Chondrocyte (in vitro differentiated cells): Measurements from ENCODE around the gene CTSE. TPM values are rescaled to one million over a fixed set of nuclear protein-coding genes. Genes with fewer than 3 reads are reported as not detected.

Experiments
- DNase-seq: peaks from one replicate; pipeline ENCODE4 v3.0.0; 2021; ENCODE audit warnings: mixed read lengths, low spot score
- H3K27ac Mint-ChIP-seq: one replicate; pipeline ENCODE4 v1.8.0; 2021; ENCODE audit warnings: mild to moderate bottlenecking, moderate library complexity, mixed read lengths; ENCODE audit not compliant: unreplicated experiment
- H3K27me3 Mint-ChIP-seq: 2 replicates; pipeline ENCODE4 v1.8.0; 2021; ENCODE audit warnings: low read depth, mixed read lengths
- H3K36me3 Mint-ChIP-seq: 2 replicates; pipeline ENCODE4 v1.8.0; 2021; ENCODE audit warnings: low read depth, mixed read lengths
- H3K4me1 Mint-ChIP-seq: 2 replicates; pipeline ENCODE4 v1.8.0; 2021; ENCODE audit warnings: low read depth, mild to moderate bottlenecking, mixed read lengths
- H3K4me3 Mint-ChIP-seq: one replicate; pipeline ENCODE4 v1.8.0; 2021; ENCODE audit warnings: mild to moderate bottlenecking, moderate library complexity, mixed read lengths; ENCODE audit not compliant: unreplicated experiment
- H3K9me3 Mint-ChIP-seq: 2 replicates; pipeline ENCODE4 v1.8.0; 2021; ENCODE audit warnings: low read depth, mixed read lengths
- total RNA-seq: library from RNA; stranded (reverse); gene quantifications from 3 replicates; pipeline ENCODE4 v1.2.1, GENCODE V29; 2021
- TF ChIP-seq, protein P1 (sequence below): fragments of 200-600 bp; sonication (generic); IDR thresholded peaks from 2 replicates; pipeline ENCODE4 v1.5.0; 2021; ENCODE audit warnings: antibody characterized with exemption, mild to moderate bottlenecking, moderate library complexity

CTSE gene
- total RNA-seq, 1 donor from 2014 or later: not detected

DNA sequence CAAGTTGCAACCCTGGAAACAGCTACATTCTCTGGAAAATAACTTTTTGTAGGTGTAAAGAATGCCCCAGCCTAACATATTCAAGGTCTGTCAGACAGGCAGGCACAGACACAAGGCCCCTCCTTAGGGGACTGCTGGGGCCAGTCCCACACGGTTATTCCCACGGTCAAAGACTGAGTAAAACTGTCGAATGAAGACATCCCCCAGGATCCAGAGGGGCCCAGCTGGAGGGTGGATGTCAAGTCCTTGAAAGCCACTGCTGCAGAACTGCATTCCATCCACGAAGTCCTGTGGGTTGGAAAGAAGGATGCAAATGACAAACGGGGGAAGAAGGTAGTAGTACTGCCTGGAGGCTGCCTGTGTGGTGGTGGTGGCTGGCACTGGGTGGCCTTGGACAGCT is 13.6 kb downstream of the CTSE start:
- no peaks in the 10 kb centered on the region for H3K4me1 Mint-ChIP-seq
- no peaks in the 10 kb centered on the region for H3K27me3 Mint-ChIP-seq
- H3K9me3 Mint-ChIP-seq: no peaks in the 10 kb centered on the region
- TF ChIP-seq, protein P1, sequence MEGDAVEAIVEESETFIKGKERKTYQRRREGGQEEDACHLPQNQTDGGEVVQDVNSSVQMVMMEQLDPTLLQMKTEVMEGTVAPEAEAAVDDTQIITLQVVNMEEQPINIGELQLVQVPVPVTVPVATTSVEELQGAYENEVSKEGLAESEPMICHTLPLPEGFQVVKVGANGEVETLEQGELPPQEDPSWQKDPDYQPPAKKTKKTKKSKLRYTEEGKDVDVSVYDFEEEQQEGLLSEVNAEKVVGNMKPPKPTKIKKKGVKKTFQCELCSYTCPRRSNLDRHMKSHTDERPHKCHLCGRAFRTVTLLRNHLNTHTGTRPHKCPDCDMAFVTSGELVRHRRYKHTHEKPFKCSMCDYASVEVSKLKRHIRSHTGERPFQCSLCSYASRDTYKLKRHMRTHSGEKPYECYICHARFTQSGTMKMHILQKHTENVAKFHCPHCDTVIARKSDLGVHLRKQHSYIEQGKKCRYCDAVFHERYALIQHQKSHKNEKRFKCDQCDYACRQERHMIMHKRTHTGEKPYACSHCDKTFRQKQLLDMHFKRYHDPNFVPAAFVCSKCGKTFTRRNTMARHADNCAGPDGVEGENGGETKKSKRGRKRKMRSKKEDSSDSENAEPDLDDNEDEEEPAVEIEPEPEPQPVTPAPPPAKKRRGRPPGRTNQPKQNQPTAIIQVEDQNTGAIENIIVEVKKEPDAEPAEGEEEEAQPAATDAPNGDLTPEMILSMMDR: no peak
- no peak for DNase-seq
- no peak overlapping the region for H3K4me3 Mint-ChIP-seq
- no peaks in the 10 kb centered on the region for H3K36me3 Mint-ChIP-seq
- H3K27ac Mint-ChIP-seq: no peak overlapping the region

DNA sequence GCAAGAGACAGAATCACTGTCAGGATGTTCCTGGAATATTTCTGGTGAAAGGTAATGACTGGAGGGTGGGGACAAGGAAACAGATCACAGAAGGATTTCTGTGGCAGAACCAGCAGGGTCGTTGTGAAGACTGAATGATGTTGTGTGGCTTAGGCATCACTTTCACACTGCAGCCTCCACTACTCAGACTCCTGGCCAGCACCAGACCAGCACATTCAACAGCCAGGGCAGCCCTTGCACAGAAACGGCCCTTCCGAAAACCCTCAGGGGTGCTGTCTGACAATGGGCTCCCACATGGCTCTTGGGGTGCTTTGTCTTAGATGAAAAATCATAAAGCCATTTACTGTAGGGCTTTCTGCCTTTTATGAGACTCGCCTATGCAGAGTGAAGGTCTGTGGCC is 16.7 kb downstream of the CTSE start:
- H3K36me3 Mint-ChIP-seq: no peaks in the 10 kb centered on the region
- no peaks in the 10 kb centered on the region for H3K9me3 Mint-ChIP-seq
- DNase-seq: no peak
- TF ChIP-seq, protein P1: no peak
- no peaks in the 10 kb centered on the region for H3K27me3 Mint-ChIP-seq
- H3K4me3 Mint-ChIP-seq: no peak overlapping the region
- peaks cover 28% of the 10 kb centered on the region for H3K4me1 Mint-ChIP-seq
- H3K27ac Mint-ChIP-seq: no peak overlapping the region

DNA sequence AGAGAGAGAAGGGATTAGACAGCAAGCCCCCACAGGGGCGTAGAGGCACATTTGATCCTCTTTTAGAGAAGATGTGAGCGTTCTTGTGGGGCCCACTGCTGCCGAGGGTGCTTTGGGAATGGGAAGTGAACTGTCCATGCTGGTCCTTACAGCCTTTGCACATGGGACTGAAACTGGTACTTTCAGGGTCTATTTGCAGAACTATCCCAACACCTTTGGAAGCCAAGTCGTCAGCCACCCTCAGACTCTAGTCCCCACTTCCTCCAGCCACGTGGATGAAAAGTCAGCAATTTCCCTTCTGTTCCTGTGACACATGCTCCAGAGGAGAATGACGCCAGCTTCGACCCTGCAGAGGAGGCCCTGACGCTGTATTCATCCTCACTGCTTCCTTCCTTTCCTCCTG is 17.9 kb downstream of the CTSE start:
- Mint-ChIP-seq H3K27ac (no peak overlapping the region), H3K4me1 (peaks cover 40% of the 10 kb centered on the region), H3K36me3 (no peaks in the 10 kb centered on the region), H3K4me3 (no peak overlapping the region), H3K27me3 (no peaks in the 10 kb centered on the region), H3K9me3 (no peaks in the 10 kb centered on the region)
- DNase-seq: no peak
- TF ChIP-seq, protein P1: no peak

DNA sequence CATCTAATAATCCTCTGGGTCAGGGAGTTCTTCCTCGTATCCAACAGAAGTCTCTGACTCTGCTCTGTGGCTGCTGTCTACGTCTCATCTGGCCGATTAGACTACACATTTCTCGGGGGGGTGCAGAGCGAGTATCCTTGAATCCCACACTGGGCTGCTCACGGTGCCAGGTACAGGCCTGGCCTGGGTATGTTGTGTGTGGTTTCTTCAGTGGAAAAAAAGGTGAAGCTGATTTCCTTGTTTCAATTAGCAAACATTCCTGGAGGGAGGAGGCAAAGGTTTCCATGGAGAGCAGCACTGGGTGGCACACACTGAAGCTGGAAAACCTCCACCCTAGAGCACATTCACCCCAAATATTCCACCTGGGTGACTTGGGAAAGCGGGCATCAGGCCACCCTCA is 18.5 kb downstream of the CTSE start:
- no peak overlapping the region for H3K4me3 Mint-ChIP-seq
- no peak for DNase-seq
- H3K36me3 Mint-ChIP-seq: no peaks in the 10 kb centered on the region
- H3K9me3 Mint-ChIP-seq: no peaks in the 10 kb centered on the region
- TF ChIP-seq, protein P1: no peak
- peaks cover 45% of the 10 kb centered on the region for H3K4me1 Mint-ChIP-seq
- H3K27me3 Mint-ChIP-seq: no peaks in the 10 kb centered on the region
- peak overlapping the region; percentile 14 for H3K27ac Mint-ChIP-seq

DNA sequence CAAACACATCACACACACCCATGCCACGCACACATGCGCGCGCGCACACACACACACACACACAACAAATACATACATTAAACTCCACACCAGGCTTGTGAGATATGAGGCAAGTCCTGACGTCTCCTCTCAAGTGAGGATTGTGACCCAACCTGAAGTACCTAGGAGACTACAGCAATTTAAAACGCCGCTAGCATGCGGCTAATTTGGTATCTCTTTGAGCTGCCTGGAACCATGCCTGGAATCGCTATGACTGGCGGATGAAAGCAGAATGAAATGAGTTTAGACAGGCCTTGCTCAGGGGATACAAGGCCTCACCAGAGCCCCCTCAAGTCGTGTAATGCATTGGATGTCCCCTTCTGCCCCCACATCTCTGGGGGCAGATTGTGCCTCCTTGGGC is 18.9 kb downstream of the CTSE start:
- Mint-ChIP-seq H3K36me3 (no peaks in the 10 kb centered on the region), H3K27me3 (no peaks in the 10 kb centered on the region), H3K27ac (peak overlapping the region; percentile 94), H3K4me1 (peaks cover 45% of the 10 kb centered on the region), H3K4me3 (no peak overlapping the region), H3K9me3 (no peaks in the 10 kb centered on the region)
- TF ChIP-seq, protein P1: no peak
- DNase-seq: no peak
